Neural progenitor cell (in vitro differentiated cells): ENCODE data around the gene NFKBIE.

Experiments
- CTCF ChIP-seq: fragments of 200-600 bp; sonication (generic); IDR thresholded peaks from 2 replicates; pipeline ENCODE4 v1.5.1; 2017; ENCODE audit warnings: antibody characterized with exemption, mild to moderate bottlenecking
- EZH2 ChIP-seq: fragments of 200-600 bp; sonication (generic); IDR thresholded peaks from 2 replicates; pipeline ENCODE4 v1.6.1; 2017; ENCODE audit warnings: antibody characterized with exemption, mild to moderate bottlenecking, moderate library complexity

- TF ChIP-seq CTCF (no peak), EZH2 (no peak)
Measured at GRCh38 chr6:44292661-44293365, 27.5 kb upstream of the NFKBIE start.
